NT2/D1 (cell line): ENCODE data around the gene CENPE.
"Not testable (repeated sequence)": the region's sequence is repeated elsewhere in the genome, so short reads cannot be mapped to it uniquely, and the experiment has no call there.

Experiments used
- DNase-seq: peaks from one replicate; pipeline ENCODE4 v3.0.0-alpha.2; 2011; ENCODE audit warnings: low read depth, low spot score
- H3K27me3 ChIP-seq: 2 replicates; pipeline ENCODE4 v1.6.0; 2011; ENCODE audit warnings: mild to moderate bottlenecking; ENCODE audit not compliant: insufficient read length, insufficient read depth
- H3K36me3 ChIP-seq: 2 replicates; pipeline ENCODE4 v1.6.1; 2011; ENCODE audit warnings: mild to moderate bottlenecking, low read length, mixed read lengths; ENCODE audit not compliant: insufficient read depth, insufficient read length
- H3K4me1 ChIP-seq: 2 replicates; pipeline ENCODE4 v1.5.1; 2011; ENCODE audit not compliant: insufficient read depth, insufficient read length
- H3K4me3 ChIP-seq: 2 replicates; pipeline ENCODE4 v1.5.1; 2011; ENCODE audit warnings: low read depth; ENCODE audit not compliant: insufficient read length
- H3K9ac ChIP-seq: 2 replicates; pipeline ENCODE4 v1.6.0; 2011; ENCODE audit warnings: low read depth; ENCODE audit not compliant: insufficient read length
- H3K9me3 ChIP-seq: 2 replicates; pipeline ENCODE4 v1.5.1; 2011; ENCODE audit warnings: mild to moderate bottlenecking, low read length; ENCODE audit not compliant: insufficient read depth
- SUZ12 ChIP-seq: IDR thresholded peaks from 2 replicates; pipeline ENCODE4 v1.6.1; 2011; ENCODE audit not compliant: insufficient read length, insufficient read depth; ENCODE audit errors: extremely low read depth
- YY1 ChIP-seq: IDR thresholded peaks from 2 replicates; pipeline ENCODE4 v1.6.1; 2011; ENCODE audit not compliant: insufficient read length, insufficient read depth
- ZNF274 ChIP-seq: IDR thresholded peaks from 2 replicates; pipeline ENCODE4 v1.6.1; 2011; ENCODE audit warnings: mild to moderate bottlenecking, low read depth, low read length

CENPE gene

DNA sequence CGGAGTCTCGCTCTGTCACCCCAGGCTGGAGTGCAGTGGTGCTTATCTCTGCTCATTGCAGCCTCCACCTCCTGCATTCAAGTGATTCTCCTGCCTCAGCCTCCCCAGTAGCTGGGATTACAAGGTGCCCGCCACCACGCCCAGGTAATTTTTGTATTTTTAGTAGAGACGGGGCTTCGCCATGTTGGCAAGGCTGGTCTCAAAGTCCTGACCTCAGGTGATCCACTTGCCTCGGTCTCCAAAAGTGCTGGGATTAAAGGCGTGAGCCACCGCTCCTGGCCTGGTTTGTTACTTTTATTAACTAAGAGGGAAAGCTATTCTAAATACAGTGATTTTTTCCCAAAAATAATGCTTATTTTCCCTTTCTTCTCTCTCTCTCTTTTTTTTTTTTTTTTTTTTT is 866 bp upstream of the CENPE start:
- no peaks in the 10 kb centered on the region for H3K9me3 ChIP-seq
- no peaks in the 10 kb centered on the region for H3K27me3 ChIP-seq
- no peak for TF ChIP-seq YY1
- no peak for TF ChIP-seq SUZ12
- TF ChIP-seq ZNF274 = no peak
- H3K36me3 ChIP-seq = peaks cover 29% of the 10 kb centered on the region
- H3K4me3 ChIP-seq = no peak overlapping the region
- no peaks in the 10 kb centered on the region for H3K4me1 ChIP-seq
- H3K9ac ChIP-seq = no peak overlapping the region
- DNase-seq = no peak

DNA sequence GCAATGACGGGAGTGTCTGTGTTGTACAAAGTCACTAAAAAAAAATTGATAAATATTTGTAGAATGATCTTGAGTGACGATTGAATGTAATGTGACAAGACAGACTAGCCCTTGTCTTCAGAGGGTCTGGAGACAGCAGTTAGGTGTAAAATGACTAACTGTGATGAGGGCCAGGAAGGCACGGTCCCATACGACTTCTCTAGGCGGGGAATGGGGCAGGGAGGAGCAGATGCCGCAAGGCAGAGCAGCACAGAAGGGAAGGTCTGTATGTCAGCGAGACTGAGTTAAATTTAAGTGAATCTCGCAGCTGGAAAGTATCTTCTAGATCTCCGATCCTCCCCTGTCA is 405 bp downstream of the CENPE start:
- H3K27me3 ChIP-seq = no peaks in the 10 kb centered on the region
- H3K4me1 ChIP-seq = no peaks in the 10 kb centered on the region
- DNase-seq = no peak
- peaks cover 40% of the 10 kb centered on the region for H3K36me3 ChIP-seq
- H3K4me3 ChIP-seq = peak overlapping the region; percentile 86
- no peaks in the 10 kb centered on the region for H3K9me3 ChIP-seq
- TF ChIP-seq SUZ12 (no peak), ZNF274 (no peak), YY1 (no peak)
- H3K9ac ChIP-seq = peak overlapping the region; percentile 85

DNA sequence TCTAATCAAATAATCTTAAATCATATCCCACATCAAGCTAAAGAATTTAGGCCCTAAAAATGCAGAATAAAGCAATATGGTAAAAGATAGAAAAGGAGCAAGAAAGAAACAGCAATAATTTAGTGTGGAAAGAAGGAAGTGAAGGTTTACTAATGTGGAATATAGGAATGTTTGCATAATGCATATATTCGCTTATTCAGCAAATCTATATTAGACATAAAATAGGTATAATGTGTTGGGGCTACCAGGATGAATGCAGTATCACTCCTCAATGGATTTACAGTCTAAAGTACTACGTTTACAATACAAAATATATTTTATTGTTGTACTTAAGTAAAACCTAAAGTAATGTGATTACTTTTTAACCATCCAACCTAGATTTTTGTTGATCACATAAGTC is 4.7 kb downstream of the CENPE start:
- Histone ChIP-seq H3K4me1 (no peaks in the 10 kb centered on the region), H3K9me3 (no peaks in the 10 kb centered on the region), H3K27me3 (no peaks in the 10 kb centered on the region), H3K4me3 (no peak overlapping the region), H3K9ac (no peak overlapping the region), H3K36me3 (peaks cover 50% of the 10 kb centered on the region)
- TF ChIP-seq YY1 = no peak
- TF ChIP-seq SUZ12 = no peak
- no peak for TF ChIP-seq ZNF274
- no peak for DNase-seq

DNA sequence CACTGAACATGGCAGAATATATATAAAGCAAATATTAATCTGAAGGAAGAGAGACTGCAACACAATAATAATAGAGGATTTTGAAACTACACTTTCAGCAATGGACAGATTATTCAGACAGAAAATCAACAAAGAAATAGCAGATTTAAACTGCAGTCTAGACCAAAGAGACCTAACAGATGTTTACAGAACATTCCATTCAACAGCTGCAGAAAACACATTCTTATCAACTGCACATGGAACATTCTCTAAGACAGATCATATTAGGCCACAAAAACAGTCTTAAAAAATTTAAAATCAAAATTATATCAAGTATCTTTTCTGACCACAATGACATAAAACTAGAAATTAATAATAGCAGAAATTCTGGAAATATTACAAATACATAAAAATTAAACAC is 27.1 kb downstream of the CENPE start:
- no peaks in the 10 kb centered on the region for H3K27me3 ChIP-seq
- H3K4me3 ChIP-seq = no peak overlapping the region
- no peaks in the 10 kb centered on the region for H3K4me1 ChIP-seq
- H3K9ac ChIP-seq = no peak overlapping the region
- peaks cover 40% of the 10 kb centered on the region for H3K36me3 ChIP-seq
- DNase-seq = no peak
- TF ChIP-seq ZNF274 = no peak
- TF ChIP-seq SUZ12 = no peak
- no peak for TF ChIP-seq YY1
- H3K9me3 ChIP-seq = no peaks in the 10 kb centered on the region

DNA sequence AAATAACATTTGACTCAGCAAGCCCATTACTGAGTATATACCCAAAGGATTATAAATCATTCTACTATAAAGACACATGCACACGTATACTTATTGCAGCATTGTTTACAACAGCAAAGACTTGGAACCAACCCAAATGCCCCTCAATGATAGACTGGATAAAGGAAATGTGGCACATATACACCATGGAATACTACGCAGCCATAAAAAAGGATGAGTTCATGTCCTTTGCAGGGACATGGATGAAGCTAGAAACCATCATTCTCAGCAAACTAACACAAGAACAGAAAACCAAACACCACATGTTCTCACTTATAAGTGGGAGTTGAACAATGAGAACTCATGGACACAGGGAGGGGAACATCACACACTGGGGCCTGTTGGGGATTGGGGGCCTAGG is 28.4 kb downstream of the CENPE start:
- H3K9me3 ChIP-seq, H3K4me1 ChIP-seq, H3K27me3 ChIP-seq, DNase-seq, H3K9ac ChIP-seq, H3K4me3 ChIP-seq: not testable (repeated sequence)
- H3K36me3 ChIP-seq = peaks cover 35% of the 10 kb centered on the region

DNA sequence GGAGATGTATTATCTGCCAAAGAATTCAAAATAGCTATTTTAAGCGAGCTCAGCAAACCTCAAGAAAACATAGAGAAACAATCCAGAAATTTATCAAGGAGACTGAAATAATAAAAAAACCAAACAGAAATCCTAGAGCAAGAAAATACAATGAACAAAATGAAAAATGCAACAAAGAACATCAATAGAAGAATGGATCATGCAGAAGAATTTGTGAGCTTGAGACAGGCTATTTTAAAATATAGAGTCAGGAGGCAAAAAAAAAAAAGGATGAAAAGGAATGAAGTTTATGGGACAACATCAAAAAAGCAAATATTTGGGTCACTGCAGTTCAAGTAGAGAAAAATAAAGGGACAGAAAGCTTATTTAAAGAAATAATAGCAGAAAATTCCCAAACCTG is 29.1 kb downstream of the CENPE start:
- H3K4me1 ChIP-seq = no peaks in the 10 kb centered on the region
- TF ChIP-seq ZNF274 = no peak
- TF ChIP-seq YY1 = no peak
- no peak overlapping the region for H3K9ac ChIP-seq
- DNase-seq = no peak
- H3K9me3 ChIP-seq = no peaks in the 10 kb centered on the region
- no peak overlapping the region for H3K4me3 ChIP-seq
- no peaks in the 10 kb centered on the region for H3K27me3 ChIP-seq
- H3K36me3 ChIP-seq = peaks cover 34% of the 10 kb centered on the region

DNA sequence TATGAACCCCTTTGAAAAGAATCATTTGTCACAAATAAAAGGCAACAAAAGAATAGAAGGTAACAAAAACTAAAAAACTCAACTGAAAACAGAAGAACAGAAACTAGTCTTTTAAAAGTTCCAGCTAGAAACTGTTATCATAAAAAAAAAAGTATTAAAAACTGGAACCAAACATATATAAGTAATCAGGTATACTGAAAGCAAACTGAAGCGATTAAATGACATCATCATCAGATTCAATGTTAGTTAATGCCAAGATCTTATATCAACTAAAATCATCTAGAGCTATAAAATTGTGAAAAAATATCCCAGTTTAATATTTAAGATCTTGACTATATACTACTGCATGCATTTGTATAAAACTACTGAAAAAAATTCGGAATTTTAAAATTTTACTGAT is 36.0 kb downstream of the CENPE start:
- no peaks in the 10 kb centered on the region for H3K27me3 ChIP-seq
- H3K4me1 ChIP-seq = no peaks in the 10 kb centered on the region
- H3K9ac ChIP-seq = no peak overlapping the region
- no peaks in the 10 kb centered on the region for H3K9me3 ChIP-seq
- H3K4me3 ChIP-seq = no peak overlapping the region
- peaks cover 36% of the 10 kb centered on the region for H3K36me3 ChIP-seq
- TF ChIP-seq SUZ12 (no peak), YY1 (no peak), ZNF274 (no peak)
- no peak for DNase-seq

DNA sequence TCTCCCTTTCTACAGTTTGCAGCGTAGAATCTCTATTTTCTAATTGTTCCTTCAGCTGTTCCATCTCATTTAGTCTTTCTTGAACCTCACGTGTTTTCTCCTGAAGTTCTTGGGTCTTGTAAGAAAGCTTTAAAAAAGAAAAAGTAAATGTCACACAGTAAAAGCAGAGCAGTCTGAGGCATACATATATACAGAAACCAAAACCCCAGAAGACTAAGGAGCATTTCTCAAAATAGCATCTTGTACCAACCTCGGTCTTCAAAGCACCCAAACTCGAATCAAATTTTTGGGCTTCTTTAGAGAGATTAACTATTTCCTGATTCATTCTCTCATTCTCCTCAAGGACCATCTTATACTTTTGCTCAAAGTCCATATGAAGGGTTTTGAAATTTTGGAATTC is 39.4 kb downstream of the CENPE start:
- Histone ChIP-seq H3K9ac (no peak overlapping the region), H3K4me3 (no peak overlapping the region), H3K27me3 (no peaks in the 10 kb centered on the region), H3K9me3 (no peaks in the 10 kb centered on the region), H3K36me3 (peaks cover 37% of the 10 kb centered on the region), H3K4me1 (no peaks in the 10 kb centered on the region)
- TF ChIP-seq SUZ12 (no peak), YY1 (no peak), ZNF274 (no peak)
- no peak for DNase-seq
